HepG2 (cell line): ENCODE results near the gene AFDN. TPM values are rescaled to one million over a fixed set of nuclear protein-coding genes. Genes with fewer than 3 reads are reported as not detected.

Source experiments
- ATAC-seq: fragments of 200-7000 bp; cut with Tn5 transposase; 3 replicates; pipeline ENCODE4 v1.9.1; 2020; ENCODE audit warnings: mild to moderate bottlenecking, moderate library complexity
- BruUV-seq: library from RNA; stranded (reverse); fragments of 400-500 nt; replicated peaks from 2 replicates; lab custom pipeline; 2021; lab: Mats Ljungman, UMichigan
- CTCF ChIA-PET: fragments of 300-600 bp; formaldehyde crosslinking; extraction: SDS; loops from one replicate; lab custom pipeline; 2021; ENCODE audit warnings: low total read pairs, inconsistent platforms, low intra/inter-chr PET ratio; lab: Yijun Ruan, JAX
- POLR2A ChIA-PET: fragments of 350-600 bp; sonication (Branson Sonifier 250); formaldehyde crosslinking; loops from one replicate; lab custom pipeline; 2020; ENCODE audit warnings: antibody characterized with exemption, inconsistent platforms; lab: Yijun Ruan, JAX
- DNase-seq: peaks from one replicate; pipeline ENCODE4 v3.0.0-alpha.2; 2015; ENCODE audit warnings: low spot score
- FAIRE-seq: peaks from 3 replicates; lab custom pipeline; 2011; peaks lifted over from hg19 to GRCh38; lab: Jason Lieb, UNC
- H2AFZ ChIP-seq: one replicate; pipeline ENCODE4 v1.6.1; 2011; ENCODE audit warnings: low read length, inconsistent platforms
- H3K27ac ChIP-seq: fragments of 300-600 bp; 3 replicates; pipeline ENCODE4 v1.8.0; 2011; ENCODE audit warnings: mixed run types, mild to moderate bottlenecking, mixed read lengths, low read length, inconsistent platforms; ENCODE audit not compliant: insufficient read depth; ENCODE audit errors: extremely low read length
- H3K27me3 ChIP-seq, 2 experiments: fragments of 200-600 bp in 1 of 2; 2 replicates in 1 of 2; 3 replicates in 1 of 2; pipeline versions ENCODE4 v1.6.0 to v1.8.0; 2011; ENCODE audit warnings: low read length in 2 of 2, mild to moderate bottlenecking in 2 of 2, moderate library complexity in 2 of 2, inconsistent platforms in 1 of 2; ENCODE audit not compliant: insufficient read depth in 2 of 2, control insufficient read depth in 1 of 2
- H3K36me3 ChIP-seq, 2 experiments: fragments of 200-600 bp in 1 of 2; replicated peaks in 1 of 2; 2 replicates in 1 of 2; 3 replicates in 1 of 2; pipeline versions ENCODE4 v1.5.1 to v1.8.0; 2011; ENCODE audit warnings: low read length in 2 of 2, inconsistent platforms in 1 of 2; ENCODE audit not compliant: insufficient read depth in 2 of 2, control insufficient read depth in 1 of 2
- H3K4me1 ChIP-seq: 2 replicates; pipeline ENCODE4 v1.5.1; 2012; ENCODE audit warnings: low read length, inconsistent platforms; ENCODE audit not compliant: insufficient read depth
- H3K4me2 ChIP-seq: 2 replicates; pipeline ENCODE4 v1.6.0; 2011; ENCODE audit warnings: low read depth, low read length, inconsistent platforms
- H3K4me3 ChIP-seq, 3 experiments: fragments of 200-600 bp in 1 of 3; sonication (generic), shearing (Covaris generic) in 1 of 3; replicated peaks in 1 of 3; 2 replicates each; pipeline ENCODE4 v1.5.1; 2011 to 2016; ENCODE audit warnings: low read length in 3 of 3, inconsistent platforms in 2 of 3, low read depth in 2 of 3, mild to moderate bottlenecking in 2 of 3, control low read depth in 1 of 3, mixed read lengths in 1 of 3; ENCODE audit not compliant: insufficient read depth in 1 of 3
- H3K79me2 ChIP-seq: one replicate; pipeline ENCODE4 v1.6.1; 2011; ENCODE audit warnings: low read length, inconsistent platforms; ENCODE audit not compliant: insufficient read depth
- H3K9ac ChIP-seq: 2 replicates; pipeline ENCODE4 v1.6.0; 2011; ENCODE audit warnings: mild to moderate bottlenecking, low read depth, low read length, inconsistent platforms; ENCODE audit not compliant: insufficient read depth
- H3K9me3 ChIP-seq: 2 replicates; pipeline ENCODE4 v1.5.1; 2012; ENCODE audit warnings: mild to moderate bottlenecking, low read length
- H4K20me1 ChIP-seq: 2 replicates; pipeline ENCODE4 v1.6.0; 2011; ENCODE audit warnings: inconsistent platforms, mild to moderate bottlenecking, low read length, moderate library complexity; ENCODE audit not compliant: insufficient read depth
- CREB3 ChIP-seq: sonication (generic); formaldehyde crosslinking; IDR thresholded peaks from 2 replicates; pipeline ENCODE4 v1.5.0; 2020; ENCODE audit warnings: missing genetic modification reagents
- CTCF ChIP-seq: sonication (generic); formaldehyde crosslinking; IDR thresholded peaks from 2 replicates; pipeline ENCODE4 v1.5.0; 2020; ENCODE audit warnings: mild to moderate bottlenecking, missing genetic modification reagents, moderate library complexity
- DNMT3B ChIP-seq: conservative IDR thresholded peaks from 2 replicates; pipeline ENCODE4 v1.6.1; 2016; ENCODE audit warnings: missing biosample characterization, control low read depth
- ERF ChIP-seq: IDR thresholded peaks from 2 replicates; pipeline ENCODE4 v1.6.1; 2018; ENCODE audit warnings: missing biosample characterization, missing genetic modification reagents
- GABPA ChIP-seq, 2 experiments: IDR thresholded peaks; 2 replicates each; pipeline ENCODE4 v1.6.1; 2011 to 2016; ENCODE audit warnings: low read depth in 2 of 2, low read length in 1 of 2, missing biosample characterization in 1 of 2, missing genetic modification characterization in 1 of 2
- GATAD1 ChIP-seq: IDR thresholded peaks from 2 replicates; pipeline ENCODE4 v1.6.1; 2016; ENCODE audit warnings: missing genetic modification reagents, missing compliant biosample characterization
- GPBP1L1 ChIP-seq: sonication (generic); formaldehyde crosslinking; IDR thresholded peaks from 2 replicates; pipeline ENCODE4 v1.5.0; 2020; ENCODE audit warnings: mild to moderate bottlenecking, missing genetic modification reagents
- HNF4A ChIP-seq: sonication (generic); formaldehyde crosslinking; IDR thresholded peaks from 2 replicates; pipeline ENCODE4 v1.4.0; 2020; ENCODE audit warnings: missing genetic modification reagents
- NCOA2 ChIP-seq: sonication (generic); formaldehyde crosslinking; IDR thresholded peaks from 2 replicates; pipeline ENCODE4 v1.8.0; 2022; ENCODE audit warnings: inconsistent platforms
- NFE2L1 ChIP-seq: sonication (generic); formaldehyde crosslinking; IDR thresholded peaks from 2 replicates; pipeline ENCODE4 v1.4.0; 2020; ENCODE audit warnings: missing genetic modification reagents, mild to moderate bottlenecking, borderline replicate concordance
- RXRA ChIP-seq: sonication (generic); formaldehyde crosslinking; IDR thresholded peaks from 2 replicates; pipeline ENCODE4 v1.5.1; 2020; ENCODE audit warnings: missing genetic modification reagents
- RXRB ChIP-seq: IDR thresholded peaks from 2 replicates; pipeline ENCODE4 v1.6.1; 2016; ENCODE audit warnings: borderline replicate concordance, missing genetic modification reagents, missing compliant biosample characterization
- STAG1 ChIP-seq: sonication (generic); formaldehyde crosslinking; IDR thresholded peaks from 2 replicates; pipeline ENCODE4 v1.4.0; 2020; ENCODE audit warnings: missing genetic modification reagents
- SUZ12 ChIP-seq: fragments of 150-350 bp; IDR thresholded peaks from 2 replicates; pipeline ENCODE4 v1.6.1; 2014; ENCODE audit warnings: low read depth, low read length
- TEAD3 ChIP-seq: optimal IDR thresholded peaks from 2 replicates; pipeline ENCODE3; 2016; ENCODE audit warnings: borderline replicate concordance
- ZMYM4 ChIP-seq: sonication (generic); formaldehyde crosslinking; IDR thresholded peaks from 2 replicates; pipeline ENCODE4 v1.8.1; 2023; ENCODE audit warnings: mild to moderate bottlenecking, missing genetic modification reagents
- ZNF503 ChIP-seq: sonication (generic); formaldehyde crosslinking; IDR thresholded peaks from 2 replicates; pipeline ENCODE4 v1.4.0; 2020; ENCODE audit warnings: missing genetic modification reagents
- WGBS: methylation state at CpG from one replicate; pipeline ENCODE4 v1.1.6; 2017; ENCODE audit warnings: low lambda C conversion rate; 5-methylcytosine and 5-hydroxymethylcytosine counted together
- in situ Hi-C: cut with HindIII; loops from 2 replicates; pipeline ENCODE4 v1.10.0; 2017; ENCODE audit warnings: low pct_unique_long_range_greater_than_20kb; ENCODE audit not compliant: extremely low pct_ligation_motif_present
- intact Hi-C: fragments of 100-400 bp; cut with micrococcal nuclease; formaldehyde crosslinking; loops from one replicate; pipeline ENCODE4 v1.10.0; 2022; ENCODE audit not compliant: unreplicated experiment
- polyA plus RNA-seq, 8 experiments: library from polyadenylated mRNA; depleted of rRNA in 3 of 8; stranded (reverse) in 7 of 8; unstranded in 1 of 8; fragments of >200 nt; fragmentation: Illumina TruSeq in 4 of 8; extraction: Trizol in 4 of 8; gene quantifications; 2 replicates each; pipeline versions ENCODE4 v1.2.1 to v1.2.3, GENCODE V29; 2011 to 2016; ENCODE audit warnings: low read depth in 4 of 8, missing spikeins in 1 of 8, mixed read lengths in 1 of 8; ENCODE audit not compliant: insufficient read depth in 1 of 8
- total RNA-seq, 5 experiments: library from RNA; depleted of rRNA; stranded (reverse); fragments of >200 nt; fragmentation: Illumina TruSeq; extraction: Trizol; gene quantifications; 2 replicates each; pipeline ENCODE4 v1.2.3, GENCODE V29; 2016; ENCODE audit warnings: low read depth in 1 of 5

AFDN gene
- total and polyA plus RNA-seq, 2 of the 13 experiments (the other 11 are each of a cell fraction or from before 2014, with no cell fraction given), result 136 to 151 TPM

GRCh38 chr6:167789358-167789757 is 37.4 kb upstream of the AFDN start:
- Histone ChIP-seq H3K4me1 (peaks cover 53% of the 10 kb centered on the region), H3K9me3 (no peaks in the 10 kb centered on the region), H3K36me3 (no peaks in the 10 kb centered on the region), H3K9ac (no peak overlapping the region), H3K27me3 (no peaks in the 10 kb centered on the region), H3K27ac (no peak overlapping the region), H4K20me1 (no peaks in the 10 kb centered on the region), H2AFZ (no peak overlapping the region), H3K4me2 (peak overlapping the region; percentile 60), H3K4me3 (peak overlapping the region in 2 of 3 experiments; percentile 2 to 37; a peak in 2 of 6 replicates), H3K79me2 (no peaks in the 10 kb centered on the region)
- ChIA-PET POLR2A (interaction anchor here (1.3 kb wide), 1 partner anchor 27 kb away, joined by 3 read pairs; no protein-coding TSS in a partner anchor), CTCF (no interaction called here)
- DNase-seq (peak; percentile 25), FAIRE-seq (no peak), ATAC-seq (peak; percentile 65)
- 10% methylated on average over 6 of the region's 6 CpGs for WGBS
- BruUV-seq, result no TSS peak
- intact Hi-C loops, result no loop called here
- in situ Hi-C loops, result no loop called here
- TF ChIP-seq NFE2L1 (CRISPR knock-in tag), result no peak
- TF ChIP-seq NCOA2, result no peak
- TF ChIP-seq SUZ12, result no peak
- no peak for TF ChIP-seq GATAD1 (CRISPR knock-in tag)
- no peak for TF ChIP-seq DNMT3B
- no peak for TF ChIP-seq STAG1 (CRISPR knock-in tag)
- TF ChIP-seq ZNF503 (CRISPR knock-in tag), result no peak
- no peak for TF ChIP-seq GPBP1L1 (CRISPR knock-in tag)
- peak; percentile 38; the same call in 1 of the 2 replicates for TF ChIP-seq RXRA (CRISPR knock-in tag)
- no peak for TF ChIP-seq GABPA (IDR thresholded peaks at IDR 0.05; ENCODE audit: low read depth, low read length)
- no peak for TF ChIP-seq GABPA (CRISPR knock-in tag; IDR thresholded peaks at IDR 0.05; ENCODE audit: low read depth)
- 0 out of 2 replicates have a peak, but pooled peaks have one; percentile 37 for TF ChIP-seq ERF (CRISPR knock-in tag)
- TF ChIP-seq CREB3, result no peak
- TF ChIP-seq TEAD3 (CRISPR knock-in tag), result peak; percentile 49
- TF ChIP-seq CTCF (CRISPR knock-in tag), result peak; percentile 27; the same call in 1 of the 2 replicates
- peak; percentile 25; the same call in 1 of the 2 replicates for TF ChIP-seq RXRB (CRISPR knock-in tag)
- 0 out of 2 replicates have a peak, but pooled peaks have one; percentile 28 for TF ChIP-seq HNF4A
- TF ChIP-seq ZMYM4, result peak; percentile 17; the same call in 1 of the 2 replicates
